ENCODE results near the gene NDUFA9. TPM values are rescaled to one million over a fixed set of nuclear protein-coding genes. Genes with fewer than 3 reads are reported as not detected.

Gene NDUFA9
- total and polyA plus RNA-seq, 9 of the 15 experiments (the other 6 are each of a cell fraction or from before 2014, with no cell fraction given), result 54.8 to 331 (median 108) TPM

GRCh38 chr12:4607056-4607455 is 41.9 kb upstream of the NDUFA9 start:
- no peak overlapping the region for H3K9ac ChIP-seq (ENCODE audit: insufficient read depth in 1 of 2, low read depth in 2 of 2, low read length in 2 of 2)
- peaks cover 0 to 3% of the 10 kb centered on the region in 2 experiments; a peak in 1 of 5 replicates for H3K27me3 ChIP-seq (ENCODE audit: control insufficient read depth in 2 of 2, insufficient read depth in 2 of 2, low read length in 2 of 2)
- H3K9me3 ChIP-seq (replicated peaks; ENCODE audit: control insufficient read depth, insufficient read depth, low read depth, low read length), result no peaks in the 10 kb centered on the region
- H2AFZ ChIP-seq (ENCODE audit: low read depth, low read length), result no peak overlapping the region
- no TSS peak for BruUV-seq (replicated peaks)
- no peak overlapping the region for H3K27ac ChIP-seq (ENCODE audit: extremely low read depth, low read depth, low read length)
- FAIRE-seq (no peak), DNase-seq (ENCODE audit: extremely low read depth in 1 of 4, low spot score in 3 of 4) (peak in 2 of 4 experiments; percentile 5 to 7), ATAC-seq (no peak)
- POLR2A ChIA-PET, result interaction anchor here (0.6 kb wide), 1 partner anchor 547 kb away, joined by 3 read pairs; no protein-coding TSS in a partner anchor
- H3K4me3 ChIP-seq, result no peak overlapping the region
- H3K4me1 ChIP-seq (replicated peaks in 1 of 2; ENCODE audit: control insufficient read depth in 2 of 2, insufficient read depth in 2 of 2, low read length in 2 of 2), result peaks cover 0 to 4% of the 10 kb centered on the region in 2 experiments; a peak in 2 of 5 replicates
- no peaks in the 10 kb centered on the region for H3K36me3 ChIP-seq (ENCODE audit: control insufficient read depth, insufficient read depth, low read length)
- no peaks in the 10 kb centered on the region for H3K79me2 ChIP-seq (ENCODE audit: control insufficient read depth, insufficient read depth, low read length)
- in situ Hi-C loops (cut with MboI) (no loop called here), intact Hi-C loops (cut with micrococcal nuclease) (no loop called here)
- no peaks in the 10 kb centered on the region for H3K9me1 ChIP-seq (ENCODE audit: control insufficient read depth, insufficient read depth, low read length)
- WGBS (ENCODE audit: insufficient coverage, low coverage, missing lambda C conversion rate), result 34% methylated on average over 3 of the region's 3 CpGs
- H4K20me1 ChIP-seq (replicated peaks; ENCODE audit: control insufficient read depth, insufficient read depth, low read length), result no peaks in the 10 kb centered on the region
- H3K4me2 ChIP-seq (ENCODE audit: insufficient read depth, low read length), result no peak overlapping the region
- CTCF ChIA-PET (ENCODE audit: low intra/inter-chr PET ratio), result no interaction called here
- TF ChIP-seq, protein P1, sequence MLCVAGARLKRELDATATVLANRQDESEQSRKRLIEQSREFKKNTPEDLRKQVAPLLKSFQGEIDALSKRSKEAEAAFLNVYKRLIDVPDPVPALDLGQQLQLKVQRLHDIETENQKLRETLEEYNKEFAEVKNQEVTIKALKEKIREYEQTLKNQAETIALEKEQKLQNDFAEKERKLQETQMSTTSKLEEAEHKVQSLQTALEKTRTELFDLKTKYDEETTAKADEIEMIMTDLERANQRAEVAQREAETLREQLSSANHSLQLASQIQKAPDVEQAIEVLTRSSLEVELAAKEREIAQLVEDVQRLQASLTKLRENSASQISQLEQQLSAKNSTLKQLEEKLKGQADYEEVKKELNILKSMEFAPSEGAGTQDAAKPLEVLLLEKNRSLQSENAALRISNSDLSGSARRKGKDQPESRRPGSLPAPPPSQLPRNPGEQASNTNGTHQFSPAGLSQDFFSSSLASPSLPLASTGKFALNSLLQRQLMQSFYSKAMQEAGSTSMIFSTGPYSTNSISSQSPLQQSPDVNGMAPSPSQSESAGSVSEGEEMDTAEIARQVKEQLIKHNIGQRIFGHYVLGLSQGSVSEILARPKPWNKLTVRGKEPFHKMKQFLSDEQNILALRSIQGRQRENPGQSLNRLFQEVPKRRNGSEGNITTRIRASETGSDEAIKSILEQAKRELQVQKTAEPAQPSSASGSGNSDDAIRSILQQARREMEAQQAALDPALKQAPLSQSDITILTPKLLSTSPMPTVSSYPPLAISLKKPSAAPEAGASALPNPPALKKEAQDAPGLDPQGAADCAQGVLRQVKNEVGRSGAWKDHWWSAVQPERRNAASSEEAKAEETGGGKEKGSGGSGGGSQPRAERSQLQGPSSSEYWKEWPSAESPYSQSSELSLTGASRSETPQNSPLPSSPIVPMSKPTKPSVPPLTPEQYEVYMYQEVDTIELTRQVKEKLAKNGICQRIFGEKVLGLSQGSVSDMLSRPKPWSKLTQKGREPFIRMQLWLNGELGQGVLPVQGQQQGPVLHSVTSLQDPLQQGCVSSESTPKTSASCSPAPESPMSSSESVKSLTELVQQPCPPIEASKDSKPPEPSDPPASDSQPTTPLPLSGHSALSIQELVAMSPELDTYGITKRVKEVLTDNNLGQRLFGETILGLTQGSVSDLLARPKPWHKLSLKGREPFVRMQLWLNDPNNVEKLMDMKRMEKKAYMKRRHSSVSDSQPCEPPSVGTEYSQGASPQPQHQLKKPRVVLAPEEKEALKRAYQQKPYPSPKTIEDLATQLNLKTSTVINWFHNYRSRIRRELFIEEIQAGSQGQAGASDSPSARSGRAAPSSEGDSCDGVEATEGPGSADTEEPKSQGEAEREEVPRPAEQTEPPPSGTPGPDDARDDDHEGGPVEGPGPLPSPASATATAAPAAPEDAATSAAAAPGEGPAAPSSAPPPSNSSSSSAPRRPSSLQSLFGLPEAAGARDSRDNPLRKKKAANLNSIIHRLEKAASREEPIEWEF (CRISPR knock-in tag; IDR thresholded peaks at IDR 0.05), result no peak
- TF ChIP-seq FOXP1 (CRISPR knock-in tag; IDR thresholded peaks at IDR 0.05) (no peak), SMAD4 (CRISPR knock-in tag; conservative IDR thresholded peaks at IDR 0.05) (no peak), TRIM24 (IDR thresholded peaks at IDR 0.05) (no peak), MED1 (CRISPR knock-in tag; IDR thresholded peaks at IDR 0.05; ENCODE audit: borderline replicate concordance) (no peak)
- TF ChIP-seq, protein P2, sequence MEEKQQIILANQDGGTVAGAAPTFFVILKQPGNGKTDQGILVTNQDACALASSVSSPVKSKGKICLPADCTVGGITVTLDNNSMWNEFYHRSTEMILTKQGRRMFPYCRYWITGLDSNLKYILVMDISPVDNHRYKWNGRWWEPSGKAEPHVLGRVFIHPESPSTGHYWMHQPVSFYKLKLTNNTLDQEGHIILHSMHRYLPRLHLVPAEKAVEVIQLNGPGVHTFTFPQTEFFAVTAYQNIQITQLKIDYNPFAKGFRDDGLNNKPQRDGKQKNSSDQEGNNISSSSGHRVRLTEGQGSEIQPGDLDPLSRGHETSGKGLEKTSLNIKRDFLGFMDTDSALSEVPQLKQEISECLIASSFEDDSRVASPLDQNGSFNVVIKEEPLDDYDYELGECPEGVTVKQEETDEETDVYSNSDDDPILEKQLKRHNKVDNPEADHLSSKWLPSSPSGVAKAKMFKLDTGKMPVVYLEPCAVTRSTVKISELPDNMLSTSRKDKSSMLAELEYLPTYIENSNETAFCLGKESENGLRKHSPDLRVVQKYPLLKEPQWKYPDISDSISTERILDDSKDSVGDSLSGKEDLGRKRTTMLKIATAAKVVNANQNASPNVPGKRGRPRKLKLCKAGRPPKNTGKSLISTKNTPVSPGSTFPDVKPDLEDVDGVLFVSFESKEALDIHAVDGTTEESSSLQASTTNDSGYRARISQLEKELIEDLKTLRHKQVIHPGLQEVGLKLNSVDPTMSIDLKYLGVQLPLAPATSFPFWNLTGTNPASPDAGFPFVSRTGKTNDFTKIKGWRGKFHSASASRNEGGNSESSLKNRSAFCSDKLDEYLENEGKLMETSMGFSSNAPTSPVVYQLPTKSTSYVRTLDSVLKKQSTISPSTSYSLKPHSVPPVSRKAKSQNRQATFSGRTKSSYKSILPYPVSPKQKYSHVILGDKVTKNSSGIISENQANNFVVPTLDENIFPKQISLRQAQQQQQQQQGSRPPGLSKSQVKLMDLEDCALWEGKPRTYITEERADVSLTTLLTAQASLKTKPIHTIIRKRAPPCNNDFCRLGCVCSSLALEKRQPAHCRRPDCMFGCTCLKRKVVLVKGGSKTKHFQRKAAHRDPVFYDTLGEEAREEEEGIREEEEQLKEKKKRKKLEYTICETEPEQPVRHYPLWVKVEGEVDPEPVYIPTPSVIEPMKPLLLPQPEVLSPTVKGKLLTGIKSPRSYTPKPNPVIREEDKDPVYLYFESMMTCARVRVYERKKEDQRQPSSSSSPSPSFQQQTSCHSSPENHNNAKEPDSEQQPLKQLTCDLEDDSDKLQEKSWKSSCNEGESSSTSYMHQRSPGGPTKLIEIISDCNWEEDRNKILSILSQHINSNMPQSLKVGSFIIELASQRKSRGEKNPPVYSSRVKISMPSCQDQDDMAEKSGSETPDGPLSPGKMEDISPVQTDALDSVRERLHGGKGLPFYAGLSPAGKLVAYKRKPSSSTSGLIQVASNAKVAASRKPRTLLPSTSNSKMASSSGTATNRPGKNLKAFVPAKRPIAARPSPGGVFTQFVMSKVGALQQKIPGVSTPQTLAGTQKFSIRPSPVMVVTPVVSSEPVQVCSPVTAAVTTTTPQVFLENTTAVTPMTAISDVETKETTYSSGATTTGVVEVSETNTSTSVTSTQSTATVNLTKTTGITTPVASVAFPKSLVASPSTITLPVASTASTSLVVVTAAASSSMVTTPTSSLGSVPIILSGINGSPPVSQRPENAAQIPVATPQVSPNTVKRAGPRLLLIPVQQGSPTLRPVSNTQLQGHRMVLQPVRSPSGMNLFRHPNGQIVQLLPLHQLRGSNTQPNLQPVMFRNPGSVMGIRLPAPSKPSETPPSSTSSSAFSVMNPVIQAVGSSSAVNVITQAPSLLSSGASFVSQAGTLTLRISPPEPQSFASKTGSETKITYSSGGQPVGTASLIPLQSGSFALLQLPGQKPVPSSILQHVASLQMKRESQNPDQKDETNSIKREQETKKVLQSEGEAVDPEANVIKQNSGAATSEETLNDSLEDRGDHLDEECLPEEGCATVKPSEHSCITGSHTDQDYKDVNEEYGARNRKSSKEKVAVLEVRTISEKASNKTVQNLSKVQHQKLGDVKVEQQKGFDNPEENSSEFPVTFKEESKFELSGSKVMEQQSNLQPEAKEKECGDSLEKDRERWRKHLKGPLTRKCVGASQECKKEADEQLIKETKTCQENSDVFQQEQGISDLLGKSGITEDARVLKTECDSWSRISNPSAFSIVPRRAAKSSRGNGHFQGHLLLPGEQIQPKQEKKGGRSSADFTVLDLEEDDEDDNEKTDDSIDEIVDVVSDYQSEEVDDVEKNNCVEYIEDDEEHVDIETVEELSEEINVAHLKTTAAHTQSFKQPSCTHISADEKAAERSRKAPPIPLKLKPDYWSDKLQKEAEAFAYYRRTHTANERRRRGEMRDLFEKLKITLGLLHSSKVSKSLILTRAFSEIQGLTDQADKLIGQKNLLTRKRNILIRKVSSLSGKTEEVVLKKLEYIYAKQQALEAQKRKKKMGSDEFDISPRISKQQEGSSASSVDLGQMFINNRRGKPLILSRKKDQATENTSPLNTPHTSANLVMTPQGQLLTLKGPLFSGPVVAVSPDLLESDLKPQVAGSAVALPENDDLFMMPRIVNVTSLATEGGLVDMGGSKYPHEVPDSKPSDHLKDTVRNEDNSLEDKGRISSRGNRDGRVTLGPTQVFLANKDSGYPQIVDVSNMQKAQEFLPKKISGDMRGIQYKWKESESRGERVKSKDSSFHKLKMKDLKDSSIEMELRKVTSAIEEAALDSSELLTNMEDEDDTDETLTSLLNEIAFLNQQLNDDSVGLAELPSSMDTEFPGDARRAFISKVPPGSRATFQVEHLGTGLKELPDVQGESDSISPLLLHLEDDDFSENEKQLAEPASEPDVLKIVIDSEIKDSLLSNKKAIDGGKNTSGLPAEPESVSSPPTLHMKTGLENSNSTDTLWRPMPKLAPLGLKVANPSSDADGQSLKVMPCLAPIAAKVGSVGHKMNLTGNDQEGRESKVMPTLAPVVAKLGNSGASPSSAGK (IDR thresholded peaks at IDR 0.05), result no peak
